HG03175 (cell line): ENCODE results near the gene WDFY4.

Source experiments
- ATAC-seq: cut with Tn5 transposase; IDR thresholded peaks from one replicate; pipeline ENCODE4 v1.9.1; 2021; ENCODE audit warnings: mild to moderate bottlenecking, moderate library complexity; ENCODE audit not compliant: unreplicated experiment

The WDFY4 gene

GRCh38 chr10:48935577-48935976 lies 250.9 kb downstream of the WDFY4 start:
- ATAC-seq, result no peak

- no peak for ATAC-seq
Observed at GRCh38 chr10:48937796-48938195, 253.1 kb downstream of the WDFY4 start.

GRCh38 chr10:48938281-48938680 lies 253.6 kb downstream of the WDFY4 start:
- ATAC-seq, result no peak

GRCh38 chr10:48938990-48939536 lies 254.4 kb downstream of the WDFY4 start:
- no peak for ATAC-seq

- ATAC-seq, result no peak
Observed at GRCh38 chr10:48939790-48940325, 255.2 kb downstream of the WDFY4 start, which contains the start of gene LRRC18. TSS of gene LRRC18 (minus strand) at chr10:48939840. CDS start at chr10:48914155, 25,685 bp downstream.

- ATAC-seq, result no peak
Observed at GRCh38 chr10:48940372-48940771, 255.7 kb downstream of the WDFY4 start.

- no peak for ATAC-seq
Observed at GRCh38 chr10:48940958-48941357, 256.3 kb downstream of the WDFY4 start.

- ATAC-seq, result no peak
Observed at GRCh38 chr10:48941427-48942075, 256.9 kb downstream of the WDFY4 start.

GRCh38 chr10:48943096-48943495 lies 258.4 kb downstream of the WDFY4 start:
- no peak for ATAC-seq

- no peak for ATAC-seq
Observed at GRCh38 chr10:48944171-48944570, 259.5 kb downstream of the WDFY4 start.

- ATAC-seq, result no peak
Observed at GRCh38 chr10:48945441-48946130, 260.9 kb downstream of the WDFY4 start.

GRCh38 chr10:48946332-48946731 lies 261.7 kb downstream of the WDFY4 start:
- no peak for ATAC-seq

- no peak for ATAC-seq
Observed at GRCh38 chr10:48946891-48947500, 262.3 kb downstream of the WDFY4 start.

- ATAC-seq, result no peak
Observed at GRCh38 chr10:48947690-48948469, 263.2 kb downstream of the WDFY4 start.

- ATAC-seq, result no peak
Observed at GRCh38 chr10:48948470-48949037, 263.9 kb downstream of the WDFY4 start.

- no peak for ATAC-seq
Observed at GRCh38 chr10:48951707-48952106, 267.0 kb downstream of the WDFY4 start.

- ATAC-seq, result no peak
Observed at GRCh38 chr10:48957361-48958151, 272.9 kb downstream of the WDFY4 start.

GRCh38 chr10:48958598-48959190 lies 274.0 kb downstream of the WDFY4 start:
- ATAC-seq, result no peak

GRCh38 chr10:48964038-48964437 lies 279.4 kb downstream of the WDFY4 start:
- ATAC-seq, result no peak
